Memory B cell (primary cell): ENCODE measurements around the gene OLIG1.

Experiments
- ATAC-seq: fragments of 150-1000 bp; cut with Tn5 transposase; 2 replicates; pipeline ENCODE4 v1.10.0; 2021; ENCODE audit warnings: low read depth, mild to moderate bottlenecking, moderate library complexity
- DNase-seq, 2 donors: peaks; one replicate each; pipeline ENCODE4 v3.0.0; 2022; ENCODE audit warnings: low spot score in 2 of 2
- H3K27ac Mint-ChIP-seq: one replicate; pipeline ENCODE4 v1.8.0; 2022; ENCODE audit warnings: mild to moderate bottlenecking, moderate library complexity, mixed read lengths
- H3K27me3 Mint-ChIP-seq: one replicate; pipeline ENCODE4 v1.8.0; 2022; ENCODE audit warnings: mixed read lengths
- H3K36me3 Mint-ChIP-seq: one replicate; pipeline ENCODE4 v1.8.0; 2022; ENCODE audit warnings: mild to moderate bottlenecking, mixed read lengths
- H3K4me1 Mint-ChIP-seq: one replicate; pipeline ENCODE4 v1.8.0; 2022; ENCODE audit warnings: mixed read lengths
- H3K4me3 Mint-ChIP-seq: one replicate; pipeline ENCODE4 v1.8.0; 2022; ENCODE audit warnings: mild to moderate bottlenecking, moderate library complexity, mixed read lengths
- H3K9me3 Mint-ChIP-seq: one replicate; pipeline ENCODE4 v1.8.0; 2022; ENCODE audit warnings: mixed read lengths

The OLIG1 gene

DNA sequence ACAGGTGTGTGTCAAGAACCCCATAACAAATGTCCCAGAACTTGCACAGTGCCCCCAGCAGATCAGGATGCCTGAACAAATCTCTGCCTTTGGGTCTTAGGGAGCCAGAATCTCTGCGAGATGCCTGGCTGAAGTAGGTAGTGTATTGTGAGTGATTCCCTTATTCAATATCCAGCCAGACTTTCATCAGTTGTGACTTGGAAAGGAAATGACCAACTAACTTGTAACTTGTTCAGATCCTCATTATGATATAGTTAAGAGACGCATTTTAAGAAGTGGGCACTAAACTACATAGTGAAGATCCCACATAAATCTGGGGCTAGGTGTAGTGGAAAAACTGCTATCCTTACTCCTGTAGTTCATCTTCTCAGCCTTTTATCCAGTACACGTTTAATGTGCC lies 32.4 kb upstream of the OLIG1 start:
- Mint-ChIP-seq H3K36me3 (no peaks in the 10 kb centered on the region), H3K27ac (no peak overlapping the region), H3K4me3 (no peak overlapping the region), H3K27me3 (peaks cover 30% of the 10 kb centered on the region), H3K9me3 (peaks cover 2% of the 10 kb centered on the region), H3K4me1 (peaks cover 6% of the 10 kb centered on the region)
- DNase-seq (no peak), ATAC-seq (no peak)

DNA sequence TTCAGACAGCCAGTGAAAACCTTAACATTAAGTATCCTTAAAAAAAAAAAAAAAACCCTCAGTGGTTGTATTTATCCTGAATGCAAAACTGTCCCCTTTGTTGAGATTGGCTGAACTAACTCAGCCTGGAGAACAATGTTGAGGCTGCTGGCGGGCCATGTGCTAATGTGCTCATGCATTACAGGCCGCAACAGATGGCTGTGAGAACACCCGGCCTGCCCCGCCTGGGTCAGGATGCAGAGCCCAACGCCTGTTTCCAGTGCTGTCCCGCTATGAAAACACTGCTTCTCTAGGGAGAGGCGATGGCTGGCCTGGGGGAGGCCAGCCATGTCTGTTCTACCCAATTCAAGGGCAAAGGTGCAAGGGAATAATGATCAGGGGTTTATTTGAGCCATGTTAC lies 30.4 kb upstream of the OLIG1 start:
- no peak overlapping the region for H3K27ac Mint-ChIP-seq
- no peak for ATAC-seq
- H3K4me1 Mint-ChIP-seq: peaks cover 6% of the 10 kb centered on the region
- peaks cover 28% of the 10 kb centered on the region for H3K27me3 Mint-ChIP-seq
- H3K4me3 Mint-ChIP-seq: no peak overlapping the region
- no peak for DNase-seq
- H3K36me3 Mint-ChIP-seq: no peaks in the 10 kb centered on the region
- peaks cover 2% of the 10 kb centered on the region for H3K9me3 Mint-ChIP-seq

DNA sequence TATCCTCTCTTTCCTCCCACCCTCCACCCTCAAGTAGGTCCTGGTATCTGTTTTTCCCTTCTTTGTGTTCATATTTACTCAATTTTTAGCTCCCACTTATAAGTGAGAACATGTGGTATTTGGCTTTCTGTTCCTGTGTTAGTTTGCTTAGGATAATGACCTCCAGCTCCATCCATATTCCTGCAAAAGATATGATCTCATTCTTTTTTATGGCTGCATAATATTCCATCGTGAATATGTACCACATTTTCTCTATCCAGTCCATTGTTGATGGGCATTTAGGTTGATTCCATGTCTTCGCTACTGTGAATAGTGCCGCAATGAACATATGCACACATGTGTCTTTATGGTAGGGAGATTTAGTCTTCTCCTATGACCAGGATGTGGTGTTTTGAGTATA lies 29.7 kb upstream of the OLIG1 start:
- no peak overlapping the region for H3K27ac Mint-ChIP-seq
- H3K36me3 Mint-ChIP-seq: no peaks in the 10 kb centered on the region
- peaks cover 2% of the 10 kb centered on the region for H3K9me3 Mint-ChIP-seq
- H3K4me3 Mint-ChIP-seq: no peak overlapping the region
- no peak for DNase-seq
- peaks cover 6% of the 10 kb centered on the region for H3K4me1 Mint-ChIP-seq
- H3K27me3 Mint-ChIP-seq: peaks cover 26% of the 10 kb centered on the region
- ATAC-seq: no peak

DNA sequence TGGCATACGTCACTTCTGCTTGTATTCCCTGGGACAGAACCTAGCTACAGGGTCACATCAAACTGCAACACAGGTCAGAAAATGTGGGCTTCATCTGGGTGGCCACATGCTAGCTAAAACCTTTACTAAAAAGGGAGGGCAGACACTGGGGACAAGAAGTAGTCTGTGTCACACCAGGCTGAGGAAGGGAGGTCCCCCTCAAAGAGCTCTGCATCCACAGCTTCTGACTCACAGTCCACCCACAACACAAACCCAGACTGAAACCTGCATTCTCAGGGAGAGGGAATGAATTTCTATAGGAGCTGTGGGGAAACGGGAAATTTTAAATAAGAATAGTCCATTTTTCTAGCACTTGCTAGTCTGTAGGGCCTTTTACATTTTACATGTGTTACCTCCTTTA lies 28.0 kb upstream of the OLIG1 start:
- H3K4me1 Mint-ChIP-seq: peaks cover under 1% of the 10 kb centered on the region
- DNase-seq: no peak

DNA sequence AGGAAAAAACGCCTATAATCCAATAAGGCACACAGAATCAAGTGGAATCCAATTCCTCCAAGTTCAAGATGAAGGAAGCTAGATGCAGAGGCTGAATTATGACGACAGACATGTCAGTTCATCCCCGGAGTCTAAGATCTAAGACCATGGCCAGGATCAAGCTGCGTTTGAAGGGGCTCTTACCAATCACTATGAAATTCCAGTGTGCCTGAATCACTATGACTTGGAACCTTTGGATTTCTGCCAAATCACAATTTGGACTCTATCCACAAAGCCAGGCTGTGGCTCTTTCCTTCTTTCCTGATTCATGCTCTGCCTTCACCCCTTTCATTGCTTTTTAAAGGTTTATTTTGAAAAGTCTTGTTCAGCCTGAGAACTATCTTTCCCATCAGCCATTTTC lies 27.1 kb upstream of the OLIG1 start:
- H3K4me3 Mint-ChIP-seq: no peak overlapping the region
- H3K9me3 Mint-ChIP-seq: peaks cover 2% of the 10 kb centered on the region
- DNase-seq (no peak), ATAC-seq (no peak)
- H3K27ac Mint-ChIP-seq: no peak overlapping the region
- H3K4me1 Mint-ChIP-seq: no peaks in the 10 kb centered on the region
- no peaks in the 10 kb centered on the region for H3K36me3 Mint-ChIP-seq
- peaks cover 25% of the 10 kb centered on the region for H3K27me3 Mint-ChIP-seq

More for the DNA sequence above, 28.0 kb upstream of the OLIG1 start:
- Mint-ChIP-seq H3K4me3 (no peak overlapping the region), H3K36me3 (no peaks in the 10 kb centered on the region), H3K27me3 (peaks cover 24% of the 10 kb centered on the region), H3K9me3 (peaks cover 2% of the 10 kb centered on the region), H3K27ac (no peak overlapping the region)
- ATAC-seq: no peak

DNA sequence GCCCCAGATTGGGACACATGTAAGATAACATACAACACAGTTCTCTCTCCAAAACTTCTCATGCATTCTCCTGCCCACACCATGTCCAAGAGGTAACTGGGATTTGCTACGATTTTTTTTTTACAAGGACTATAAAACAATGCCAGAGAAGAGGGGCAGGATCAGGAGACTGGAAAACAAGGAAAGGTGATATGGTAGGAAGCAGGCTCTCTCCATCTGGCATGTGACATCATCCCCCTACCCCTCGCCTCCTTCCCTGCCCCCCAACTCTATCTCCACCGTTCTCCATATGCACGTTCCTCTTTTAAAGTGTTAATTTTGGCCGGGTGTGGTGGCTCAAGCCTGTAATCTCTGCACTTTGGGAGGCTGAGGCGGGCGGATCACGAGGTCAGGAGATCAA lies 23.5 kb upstream of the OLIG1 start:
- H3K27ac Mint-ChIP-seq: no peak overlapping the region
- no peak for ATAC-seq
- H3K27me3 Mint-ChIP-seq: peaks cover 23% of the 10 kb centered on the region
- peaks cover 2% of the 10 kb centered on the region for H3K4me1 Mint-ChIP-seq
- no peak for DNase-seq
- no peak overlapping the region for H3K4me3 Mint-ChIP-seq
- H3K9me3 Mint-ChIP-seq: no peaks in the 10 kb centered on the region
- H3K36me3 Mint-ChIP-seq: no peaks in the 10 kb centered on the region

DNA sequence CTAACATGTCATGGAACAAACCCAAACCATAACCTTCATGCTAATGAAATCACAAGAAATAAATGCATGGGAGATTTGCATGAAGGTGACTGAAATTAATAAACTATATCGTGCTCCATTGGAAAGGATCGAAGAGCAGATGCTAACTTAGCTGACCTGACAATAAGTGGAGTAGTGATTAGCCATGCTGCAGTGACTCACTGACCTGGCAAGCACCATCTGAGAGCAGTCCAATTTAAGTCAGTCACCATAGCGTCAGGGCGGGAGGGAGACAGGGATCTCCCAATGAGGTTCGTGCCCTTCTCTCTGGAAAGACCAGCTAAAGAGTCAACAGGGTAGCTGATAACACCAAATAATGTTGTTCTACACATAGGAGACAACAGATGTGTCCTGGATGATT lies 22.7 kb upstream of the OLIG1 start:
- no peaks in the 10 kb centered on the region for H3K9me3 Mint-ChIP-seq
- H3K4me3 Mint-ChIP-seq: no peak overlapping the region
- peaks cover 20% of the 10 kb centered on the region for H3K27me3 Mint-ChIP-seq
- no peak for ATAC-seq
- peaks cover 2% of the 10 kb centered on the region for H3K4me1 Mint-ChIP-seq
- no peaks in the 10 kb centered on the region for H3K36me3 Mint-ChIP-seq
- no peak for DNase-seq
- no peak overlapping the region for H3K27ac Mint-ChIP-seq

DNA sequence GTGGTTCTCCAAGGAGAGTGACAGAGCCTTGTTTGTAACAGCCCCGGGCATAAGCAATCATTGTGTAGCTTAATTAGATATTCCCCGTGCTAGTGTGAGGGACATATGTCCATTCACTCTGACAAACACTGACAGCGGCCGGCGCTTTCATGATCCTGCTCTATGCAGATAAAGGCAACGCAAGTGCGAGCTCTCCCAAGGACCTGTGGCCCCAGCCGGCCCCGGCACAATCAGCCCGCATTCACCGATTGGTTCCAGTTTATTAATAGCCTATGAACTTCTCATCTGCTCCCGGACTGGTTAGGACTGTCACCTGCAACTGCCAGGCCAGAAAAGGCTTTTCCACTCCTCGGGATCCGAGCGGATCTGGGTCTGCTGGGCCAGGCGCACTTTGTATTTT lies 18.0 kb upstream of the OLIG1 start:
- Mint-ChIP-seq H3K4me3 (no peak overlapping the region), H3K9me3 (no peaks in the 10 kb centered on the region), H3K27me3 (peaks cover 20% of the 10 kb centered on the region), H3K4me1 (peaks cover 2% of the 10 kb centered on the region), H3K36me3 (no peaks in the 10 kb centered on the region), H3K27ac (no peak overlapping the region)
- DNase-seq (no peak), ATAC-seq (no peak)

DNA sequence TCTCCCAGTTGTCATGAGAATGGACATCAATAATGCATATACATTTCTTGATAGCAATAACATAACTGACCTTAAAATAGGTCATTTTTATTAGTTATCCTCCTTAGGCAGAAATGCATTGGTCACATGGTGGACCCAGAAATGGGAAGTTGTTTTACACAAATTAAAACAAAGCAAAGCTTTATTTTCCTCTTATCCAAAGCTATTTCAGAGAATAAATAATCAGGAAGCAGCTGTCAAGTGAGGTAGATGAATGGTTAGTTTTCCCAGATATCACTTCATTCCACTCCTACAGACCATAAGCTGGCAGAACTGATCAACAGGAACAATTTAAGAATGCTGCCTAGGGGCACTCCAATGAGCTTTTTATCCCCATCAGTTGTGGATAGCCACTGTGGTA lies 16.0 kb upstream of the OLIG1 start:
- no peak for ATAC-seq
- peaks cover 2% of the 10 kb centered on the region for H3K4me1 Mint-ChIP-seq
- DNase-seq: no peak
- no peak overlapping the region for H3K4me3 Mint-ChIP-seq
- H3K27ac Mint-ChIP-seq: no peak overlapping the region
- H3K9me3 Mint-ChIP-seq: no peaks in the 10 kb centered on the region
- no peaks in the 10 kb centered on the region for H3K36me3 Mint-ChIP-seq
- peaks cover 15% of the 10 kb centered on the region for H3K27me3 Mint-ChIP-seq

DNA sequence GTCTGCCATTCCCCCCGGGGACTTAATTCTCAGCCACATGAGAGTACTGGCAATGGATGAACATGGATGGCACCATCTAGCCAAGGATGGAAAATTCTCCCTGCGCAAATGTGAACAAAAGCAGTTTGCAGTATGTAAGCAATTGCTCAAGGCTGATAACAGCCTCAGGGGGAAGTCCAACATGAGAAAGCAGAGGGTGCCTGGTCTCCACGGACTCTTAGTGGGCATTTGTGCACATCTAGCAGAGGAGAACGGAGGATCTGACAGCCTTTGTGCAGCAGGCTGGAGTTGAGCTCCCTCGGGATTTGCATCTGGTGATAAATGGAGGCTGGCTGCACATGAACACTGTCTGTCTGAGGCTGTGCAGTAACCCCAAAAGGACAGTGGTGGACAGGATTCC lies 13.9 kb upstream of the OLIG1 start:
- no peaks in the 10 kb centered on the region for H3K36me3 Mint-ChIP-seq
- H3K4me3 Mint-ChIP-seq: no peak overlapping the region
- DNase-seq (no peak), ATAC-seq (no peak)
- no peaks in the 10 kb centered on the region for H3K4me1 Mint-ChIP-seq
- H3K27ac Mint-ChIP-seq: no peak overlapping the region
- peaks cover 17% of the 10 kb centered on the region for H3K27me3 Mint-ChIP-seq
- H3K9me3 Mint-ChIP-seq: no peaks in the 10 kb centered on the region

DNA sequence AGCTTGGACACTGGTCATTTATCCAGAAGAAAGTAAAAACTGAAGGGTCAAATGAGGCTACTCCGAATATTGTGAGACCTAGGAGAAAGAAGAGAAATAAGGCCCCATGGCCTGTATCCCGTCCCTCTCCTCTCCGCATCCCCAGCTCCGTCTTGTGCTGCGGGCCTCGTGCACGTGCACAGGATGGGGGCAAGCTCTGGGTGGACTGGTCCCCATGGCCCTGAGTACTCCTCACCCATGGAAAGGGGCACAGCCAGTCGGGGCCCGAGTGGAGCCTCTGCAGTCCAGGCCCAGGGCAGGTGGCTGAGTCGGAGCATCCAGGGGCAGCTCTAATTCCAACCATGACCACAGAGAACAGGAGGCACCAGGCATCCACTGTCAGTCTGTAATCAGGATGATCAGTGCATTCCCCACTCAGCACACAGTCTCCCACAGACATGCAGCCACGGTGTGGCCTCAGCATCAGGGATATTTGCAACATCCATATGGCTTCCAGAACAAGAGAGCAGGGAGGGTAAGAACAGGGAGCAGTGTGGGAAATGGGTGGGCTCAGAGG lies 12.5 kb upstream of the OLIG1 start:
- Mint-ChIP-seq H3K27me3 (peaks cover 17% of the 10 kb centered on the region), H3K27ac (no peak overlapping the region)
- ATAC-seq: no peak

DNA sequence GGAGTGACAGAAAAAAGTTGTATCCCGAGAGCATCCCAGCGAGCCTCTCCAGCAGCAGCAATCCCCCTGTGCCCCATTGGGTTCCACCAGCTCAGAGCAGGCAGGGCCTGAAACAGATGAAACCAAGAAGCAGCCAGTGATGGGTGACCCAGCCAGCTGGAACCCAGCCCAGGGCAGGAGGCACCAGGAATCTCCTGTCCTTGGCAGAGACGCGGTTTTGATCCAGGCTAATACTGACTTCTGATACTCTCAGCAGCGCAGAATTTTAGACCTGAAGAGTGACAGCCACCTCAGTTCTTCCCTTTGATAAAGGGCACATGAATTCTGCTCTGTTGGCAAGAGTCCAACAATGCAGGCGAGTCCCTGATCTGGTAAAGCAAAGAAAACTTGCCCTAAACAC lies 11.4 kb upstream of the OLIG1 start:
- DNase-seq (no peak), ATAC-seq (no peak)
- Mint-ChIP-seq H3K4me1 (no peaks in the 10 kb centered on the region), H3K9me3 (no peaks in the 10 kb centered on the region), H3K27me3 (peaks cover 17% of the 10 kb centered on the region), H3K36me3 (no peaks in the 10 kb centered on the region), H3K27ac (no peak overlapping the region), H3K4me3 (no peak overlapping the region)

More for the DNA sequence above, 12.5 kb upstream of the OLIG1 start:
- H3K4me1 Mint-ChIP-seq: no peaks in the 10 kb centered on the region
- H3K36me3 Mint-ChIP-seq: no peaks in the 10 kb centered on the region
- no peak overlapping the region for H3K4me3 Mint-ChIP-seq
- no peak for DNase-seq
- H3K9me3 Mint-ChIP-seq: no peaks in the 10 kb centered on the region

DNA sequence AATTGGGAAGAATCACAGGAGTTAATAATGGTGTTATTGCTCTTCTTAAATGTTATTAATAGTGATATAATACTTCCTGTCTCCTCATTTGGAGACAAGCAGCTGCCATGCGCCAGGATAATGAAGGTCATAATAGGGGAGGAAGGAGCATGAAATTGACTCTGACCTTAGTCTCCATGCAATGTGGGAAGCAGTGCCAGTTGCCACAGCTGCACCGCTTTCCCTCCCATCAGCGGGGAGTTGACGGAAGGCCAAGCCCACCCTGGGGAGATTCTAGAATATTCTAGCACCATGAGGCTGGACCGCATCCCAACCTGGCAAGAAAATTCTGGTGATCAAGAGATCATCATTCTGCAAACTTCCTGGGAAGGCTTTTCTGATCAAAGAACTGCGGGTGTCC lies 11.0 kb upstream of the OLIG1 start:
- Mint-ChIP-seq H3K9me3 (no peaks in the 10 kb centered on the region), H3K4me3 (no peak overlapping the region), H3K27ac (no peak overlapping the region), H3K27me3 (peaks cover 17% of the 10 kb centered on the region), H3K36me3 (no peaks in the 10 kb centered on the region), H3K4me1 (no peaks in the 10 kb centered on the region)
- ATAC-seq (no peak), DNase-seq (no peak)

DNA sequence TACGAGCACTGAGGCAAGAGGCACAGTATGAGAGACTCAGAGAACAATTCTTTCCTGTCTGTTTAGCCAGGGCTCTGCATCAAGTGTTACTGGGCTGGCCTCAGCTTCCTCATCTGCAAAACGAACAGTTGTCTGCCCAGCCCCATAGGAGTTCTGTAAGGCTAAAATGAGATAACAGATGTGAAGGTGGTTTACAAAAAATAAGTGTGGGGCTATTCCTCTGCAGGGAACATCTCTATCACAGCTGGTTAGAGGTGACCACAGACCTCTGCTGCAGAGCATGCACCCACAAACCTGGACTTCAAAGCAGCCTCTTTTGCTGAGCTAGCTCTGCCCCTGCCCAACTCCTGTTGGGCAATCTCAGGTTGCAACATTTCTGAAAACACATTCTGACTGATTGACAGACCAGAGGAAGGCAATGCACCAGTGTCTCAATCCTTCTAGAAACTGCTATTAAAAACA lies 10.5 kb upstream of the OLIG1 start:
- Mint-ChIP-seq H3K27ac (no peak overlapping the region), H3K4me1 (no peaks in the 10 kb centered on the region), H3K36me3 (no peaks in the 10 kb centered on the region), H3K27me3 (peaks cover 17% of the 10 kb centered on the region), H3K9me3 (no peaks in the 10 kb centered on the region), H3K4me3 (no peak overlapping the region)
- no peak for DNase-seq
- ATAC-seq: no peak

DNA sequence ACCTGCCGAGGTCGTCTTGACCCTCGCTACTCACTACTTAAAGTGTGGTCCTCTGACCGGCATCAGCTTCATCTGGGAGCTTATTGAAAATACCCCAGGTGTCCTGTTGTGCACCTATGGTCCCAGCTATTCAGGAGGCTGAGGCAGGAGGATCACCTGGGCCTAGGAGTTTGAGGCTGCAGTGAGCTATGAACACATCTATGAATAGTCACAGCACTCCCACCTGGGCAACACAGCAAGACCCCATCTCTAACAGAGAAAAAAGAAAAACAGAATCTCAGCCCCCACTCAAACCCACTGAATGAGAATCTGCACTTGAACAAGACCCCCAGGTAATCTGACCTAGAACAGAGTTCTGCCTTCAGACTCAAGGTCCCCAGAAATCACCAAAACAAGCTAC lies 8.7 kb upstream of the OLIG1 start:
- H3K4me1 Mint-ChIP-seq: no peaks in the 10 kb centered on the region
- H3K36me3 Mint-ChIP-seq: no peaks in the 10 kb centered on the region
- H3K4me3 Mint-ChIP-seq: no peak overlapping the region
- ATAC-seq (no peak), DNase-seq (no peak)
- H3K27me3 Mint-ChIP-seq: peaks cover 15% of the 10 kb centered on the region
- no peak overlapping the region for H3K27ac Mint-ChIP-seq
- H3K9me3 Mint-ChIP-seq: no peaks in the 10 kb centered on the region
